Psoas muscle (tissue), 8 donors: ENCODE measurements around the gene HTD2. TPM values are rescaled to one million over a fixed set of nuclear protein-coding genes. Genes with fewer than 3 reads are reported as not detected.
"Not testable (repeated sequence)": the region's sequence is repeated elsewhere in the genome, so short reads cannot be mapped to it uniquely, and the experiment has no call there.

ENCODE experiments used
- ATAC-seq, 4 donors: fragments of 200-7000 bp; cut with Tn5 transposase; one replicate each; pipeline ENCODE4 v1.9.1; 2020; ENCODE audit warnings: moderate library complexity in 3 of 4, mild to moderate bottlenecking in 2 of 4
- DNase-seq, 2 donors: peaks; one replicate each; pipeline ENCODE4 v3.0.0-alpha.2; 2020
- H3K27ac ChIP-seq: fragments of 200-600 bp; one replicate; pipeline ENCODE4 v1.8.0; 2022
- H3K27me3 ChIP-seq, 3 donors: fragments of 200-600 bp in 1 of 3; one replicate each; pipeline versions ENCODE4 v1.6.1 to v1.8.0; 2013 to 2022; ENCODE audit warnings: low read length in 2 of 3, mild to moderate bottlenecking in 2 of 3, moderate library complexity in 1 of 3; ENCODE audit not compliant: insufficient read depth in 3 of 3
- H3K36me3 ChIP-seq, 2 donors: fragments of 200-600 bp in 1 of 2; one replicate each; pipeline versions ENCODE4 v1.6.1 to v1.8.0; 2013 to 2022; ENCODE audit warnings: low read depth in 1 of 2, mild to moderate bottlenecking in 1 of 2, moderate library complexity in 1 of 2; ENCODE audit not compliant: insufficient read depth in 1 of 2
- H3K4me1 ChIP-seq: fragments of 200-600 bp; one replicate; pipeline ENCODE4 v1.8.0; 2022
- H3K4me3 ChIP-seq: fragments of 200-600 bp; one replicate; pipeline ENCODE4 v1.8.0; 2022; ENCODE audit warnings: mild to moderate bottlenecking
- H3K9me3 ChIP-seq: fragments of 200-600 bp; one replicate; pipeline ENCODE4 v1.8.0; 2022
- CTCF ChIP-seq: fragments of 200-600 bp; IDR thresholded peaks from one replicate; pipeline ENCODE4 v1.8.0; 2022; ENCODE audit warnings: antibody characterized with exemption
- WGBS, 3 donors: extraction: QIAGEN DNeasy Blood & Tissue Kit; methylation state at CpG; one replicate each; pipeline versions ENCODE4 v1.1.6 to v1.1.7; 2013; 5-methylcytosine and 5-hydroxymethylcytosine counted together
- intact Hi-C, 2 donors: fragments of 100-400 bp; cut with DNase I; formaldehyde crosslinking; loops; one replicate each; pipeline versions ENCODE4 v1.11.0 to v1.14.2; 2022
- polyA plus RNA-seq, 3 donors: library from polyadenylated mRNA; stranded (reverse); fragments of 200-250 nt; gene quantifications; one replicate each; pipeline ENCODE4 v1.2.3, GENCODE V29; 2013
- total RNA-seq, 4 donors: library from RNA; stranded (reverse); fragmentation: NEBNext Ultra II Directional in 2 of 4; extraction: Animal tissue kit (Norgen Biotek cat#: 25700) in 2 of 4; gene quantifications; one replicate each; pipeline versions ENCODE4 v1.2.1 to v1.2.4, GENCODE V29; 2021 to 2023
- donor health status: healthy with polysubstance abuse.
- donor health status: DM: no; HTN: no; CAD: no; lungs with moderate emphysema.
- donor health status: Bipolar disorder and iron deficiency.
- donor health status: healthy.
- donor health status: DM: yes; HTN: yes; CAD: no.
- donor health status: DM: no; HTN: no; CAD: no.
- donor health status: DM: no; HTN: no; CAD: no.
- donor health status: DM: yes; HTN: yes; CAD: no.

The HTD2 gene
- total and polyA plus RNA-seq, 7 donors = 10.9 to 37.0 (median 15.7) TPM

DNA sequence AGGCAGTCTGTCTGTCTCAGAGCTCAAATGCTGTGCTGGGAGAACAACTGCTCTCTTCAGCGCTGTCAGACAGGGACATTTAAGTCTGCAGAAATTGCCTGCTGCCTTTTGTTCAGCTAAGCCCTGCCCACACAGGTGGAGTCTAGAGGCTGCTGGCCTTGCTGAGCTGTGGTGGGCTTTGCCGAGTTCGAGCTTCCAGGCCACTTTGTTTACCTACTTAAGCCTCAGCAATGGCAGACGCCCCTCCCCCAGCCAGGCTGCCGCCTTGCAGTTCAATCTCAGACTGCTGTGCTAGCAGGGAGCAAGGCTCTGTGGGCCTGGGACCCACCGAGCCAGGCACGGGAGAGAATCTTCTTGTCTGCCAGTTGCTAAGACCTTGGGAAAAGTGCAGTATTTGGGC, 25.3 kb upstream of the HTD2 start:
- intact Hi-C loops = no loop called here
- no peak for TF ChIP-seq CTCF
- peaks cover 0 to 19% of the 10 kb centered on the region in 2 donors for H3K36me3 ChIP-seq
- H3K9me3 ChIP-seq = no peaks in the 10 kb centered on the region
- 81 to 84% (median 84%) methylated on average over 7 of the region's 7 CpGs for WGBS, 3 donors
- no peak overlapping the region for H3K4me3 ChIP-seq
- ATAC-seq (no peak), DNase-seq (no peak)
- no peaks in the 10 kb centered on the region for H3K4me1 ChIP-seq
- H3K27ac ChIP-seq = no peak overlapping the region
- no peaks in the 10 kb centered on the region for H3K27me3 ChIP-seq

GRCh38 chr3:58285334-58285733, 21.0 kb upstream of the HTD2 start:
- ATAC-seq (peak in 1 of 4 donors; percentile 63), DNase-seq (no peak)
- intact Hi-C loops = no loop called here
- Histone ChIP-seq H3K27me3 (no peaks in the 10 kb centered on the region), H3K4me3 (no peak overlapping the region), H3K4me1 (peaks cover 9% of the 10 kb centered on the region), H3K36me3 (peaks cover 0 to 24% of the 10 kb centered on the region in 2 donors), H3K9me3 (no peaks in the 10 kb centered on the region), H3K27ac (no peak overlapping the region)
- WGBS, 3 donors = 56 to 70% (median 57%) methylated on average over 7 of the region's 7 CpGs
- no peak for TF ChIP-seq CTCF

GRCh38 chr3:58287354-58287753, 19.0 kb upstream of the HTD2 start:
- H3K27ac ChIP-seq = no peak overlapping the region
- H3K27me3 ChIP-seq = no peaks in the 10 kb centered on the region
- H3K36me3 ChIP-seq = peaks cover 0 to 21% of the 10 kb centered on the region in 2 donors
- peaks cover 9% of the 10 kb centered on the region for H3K4me1 ChIP-seq
- H3K4me3 ChIP-seq = no peak overlapping the region
- H3K9me3 ChIP-seq = no peaks in the 10 kb centered on the region
- DNase-seq (no peak), ATAC-seq (peak in 1 of 4 donors; percentile 51)
- intact Hi-C loops = no loop called here
- 67 to 79% (median 70%) methylated on average over 6 of the region's 6 CpGs for WGBS, 3 donors
- no peak for TF ChIP-seq CTCF

GRCh38 chr3:58288011-58288728, 18.1 kb upstream of the HTD2 start:
- TF ChIP-seq CTCF = peak; percentile 19
- Histone ChIP-seq H3K4me3 (no peak overlapping the region), H3K9me3 (no peaks in the 10 kb centered on the region), H3K36me3 (peaks cover 0 to 13% of the 10 kb centered on the region in 2 donors), H3K27me3 (no peaks in the 10 kb centered on the region), H3K4me1 (peaks cover 9% of the 10 kb centered on the region), H3K27ac (no peak overlapping the region)
- peak; percentile 40 to 93 (median 87) for ATAC-seq
- 46 to 56% (median 50%) methylated on average over 4 of the region's 4 CpGs for WGBS, 3 donors
- DNase-seq = no peak
- intact Hi-C loops = no loop called here

GRCh38 chr3:58288964-58289613, 17.2 kb upstream of the HTD2 start:
- WGBS, 3 donors = 91 to 96% (median 94%) methylated on average over 3 of the region's 4 CpGs
- intact Hi-C loops, H3K27me3 ChIP-seq, DNase-seq, H3K4me1 ChIP-seq, H3K4me3 ChIP-seq, ATAC-seq, H3K27ac ChIP-seq, H3K9me3 ChIP-seq: not testable (repeated sequence)
- H3K36me3 ChIP-seq = peaks cover 0 to 13% of the 10 kb centered on the region in 2 donors

- ATAC-seq, DNase-seq, H3K9me3 ChIP-seq, H3K27ac ChIP-seq, H3K36me3 ChIP-seq, H3K4me1 ChIP-seq, H3K4me3 ChIP-seq, H3K27me3 ChIP-seq: not testable (repeated sequence)
- intact Hi-C loops = loop anchor here in 1 of 2 donors (10.0 kb wide), 1 partner anchor 276 kb away; no protein-coding TSS in a partner anchor
- 97 to 100% (median 98%) methylated on average over 8 to 31 of the region's 33 CpGs for WGBS, 3 donors
Observed at GRCh38 chr3:58290446-58290845, 15.9 kb upstream of the HTD2 start.
